ENCODE results near the gene RTN4. TPM values are rescaled to one million over a fixed set of nuclear protein-coding genes. Genes with fewer than 3 reads are reported as not detected.

The RTN4 gene
- total RNA-seq, 2 donors from 2014 or later, result 126 to 161 TPM

- H3K4me1 Mint-ChIP-seq (ENCODE audit: low read depth in 2 of 2), result peaks cover 42 to 46% of the 10 kb centered on the region in 2 donors
- no peak overlapping the region for H3K4me3 Mint-ChIP-seq
- no peaks in the 10 kb centered on the region for H3K27me3 Mint-ChIP-seq
- DNase-seq (ENCODE audit: low spot score) (no peak), ATAC-seq (no peak)
- H3K36me3 Mint-ChIP-seq, result no peaks in the 10 kb centered on the region
- H3K9me3 Mint-ChIP-seq, result no peaks in the 10 kb centered on the region
- H3K27ac Mint-ChIP-seq, result peak overlapping the region; percentile 5 to 79
Observed at GRCh38 chr2:54977149-54977548, 73.1 kb downstream of the RTN4 start.

- no peaks in the 10 kb centered on the region for H3K36me3 Mint-ChIP-seq
- DNase-seq (ENCODE audit: low spot score), result no peak
- peak overlapping the region; percentile 5 to 79 for H3K27ac Mint-ChIP-seq
- H3K4me3 Mint-ChIP-seq, result no peak overlapping the region
- ATAC-seq, result peak in 1 of 2 donors; percentile 50
- H3K9me3 Mint-ChIP-seq, result no peaks in the 10 kb centered on the region
- peaks cover 37 to 50% of the 10 kb centered on the region in 2 donors for H3K4me1 Mint-ChIP-seq (ENCODE audit: low read depth in 2 of 2)
- no peaks in the 10 kb centered on the region for H3K27me3 Mint-ChIP-seq
Observed at GRCh38 chr2:54975598-54976492, 74.4 kb downstream of the RTN4 start.

GRCh38 chr2:54975175-54975574, 75.1 kb downstream of the RTN4 start:
- H3K9me3 Mint-ChIP-seq, result no peaks in the 10 kb centered on the region
- no peaks in the 10 kb centered on the region for H3K36me3 Mint-ChIP-seq
- peaks cover 31 to 46% of the 10 kb centered on the region in 2 donors for H3K4me1 Mint-ChIP-seq (ENCODE audit: low read depth in 2 of 2)
- H3K4me3 Mint-ChIP-seq, result no peak overlapping the region
- H3K27ac Mint-ChIP-seq, result peak overlapping the region in 1 of 2 donors; percentile 79
- DNase-seq (ENCODE audit: low spot score) (no peak), ATAC-seq (no peak)
- no peaks in the 10 kb centered on the region for H3K27me3 Mint-ChIP-seq

GRCh38 chr2:54969940-54970338, 80.3 kb downstream of the RTN4 start:
- no peak for ATAC-seq
- H3K9me3 Mint-ChIP-seq, result peaks cover 3% of the 10 kb centered on the region

GRCh38 chr2:54969295-54969939, 80.8 kb downstream of the RTN4 start:
- Mint-ChIP-seq H3K9me3 (peaks cover 3% of the 10 kb centered on the region), H3K36me3 (no peaks in the 10 kb centered on the region), H3K27ac (peak overlapping the region in 1 of 2 donors; percentile 37), H3K27me3 (no peaks in the 10 kb centered on the region), H3K4me3 (no peak overlapping the region), H3K4me1 (ENCODE audit: low read depth in 2 of 2) (peaks cover 20 to 51% of the 10 kb centered on the region in 2 donors)
- no peak for DNase-seq (ENCODE audit: low spot score)
- ATAC-seq, result peak in 1 of 2 donors; percentile 31

More at GRCh38 chr2:54969940-54970338, 80.3 kb downstream of the RTN4 start:
- Mint-ChIP-seq H3K4me3 (no peak overlapping the region), H3K4me1 (ENCODE audit: low read depth in 2 of 2) (peaks cover 18 to 49% of the 10 kb centered on the region in 2 donors), H3K27ac (peak overlapping the region in 1 of 2 donors; percentile 37), H3K36me3 (no peaks in the 10 kb centered on the region), H3K27me3 (no peaks in the 10 kb centered on the region)
- no peak for DNase-seq (ENCODE audit: low spot score)

- H3K27ac Mint-ChIP-seq, result no peak overlapping the region
- no peak for DNase-seq (ENCODE audit: low spot score)
- no peaks in the 10 kb centered on the region for H3K27me3 Mint-ChIP-seq
- H3K4me3 Mint-ChIP-seq, result no peak overlapping the region
- H3K36me3 Mint-ChIP-seq, result no peaks in the 10 kb centered on the region
- H3K9me3 Mint-ChIP-seq, result peaks cover 3% of the 10 kb centered on the region
- peaks cover 20 to 58% of the 10 kb centered on the region in 2 donors for H3K4me1 Mint-ChIP-seq (ENCODE audit: low read depth in 2 of 2)
- ATAC-seq, result no peak
Observed at GRCh38 chr2:54968561-54969218, 81.6 kb downstream of the RTN4 start.

GRCh38 chr2:54967759-54968365, 82.4 kb downstream of the RTN4 start:
- no peak overlapping the region for H3K27ac Mint-ChIP-seq
- peaks cover 3% of the 10 kb centered on the region for H3K9me3 Mint-ChIP-seq
- peaks cover 20 to 59% of the 10 kb centered on the region in 2 donors for H3K4me1 Mint-ChIP-seq (ENCODE audit: low read depth in 2 of 2)
- ATAC-seq (no peak), DNase-seq (ENCODE audit: low spot score) (no peak)
- H3K4me3 Mint-ChIP-seq, result no peak overlapping the region
- no peaks in the 10 kb centered on the region for H3K36me3 Mint-ChIP-seq
- H3K27me3 Mint-ChIP-seq, result no peaks in the 10 kb centered on the region

GRCh38 chr2:54967269-54967668, 83.0 kb downstream of the RTN4 start:
- Mint-ChIP-seq H3K4me1 (ENCODE audit: low read depth in 2 of 2) (peaks cover 20 to 59% of the 10 kb centered on the region in 2 donors), H3K36me3 (no peaks in the 10 kb centered on the region), H3K27me3 (no peaks in the 10 kb centered on the region), H3K9me3 (peaks cover 3% of the 10 kb centered on the region), H3K27ac (no peak overlapping the region), H3K4me3 (no peak overlapping the region)
- ATAC-seq (no peak), DNase-seq (ENCODE audit: low spot score) (no peak)

GRCh38 chr2:54966837-54967236, 83.4 kb downstream of the RTN4 start:
- no peak for DNase-seq (ENCODE audit: low spot score)
- H3K9me3 Mint-ChIP-seq, result peaks cover 3% of the 10 kb centered on the region
- no peak for ATAC-seq
- H3K27me3 Mint-ChIP-seq, result no peaks in the 10 kb centered on the region
- H3K36me3 Mint-ChIP-seq, result no peaks in the 10 kb centered on the region
- H3K4me3 Mint-ChIP-seq, result no peak overlapping the region
- H3K27ac Mint-ChIP-seq, result peak overlapping the region in 1 of 2 donors; percentile 72
- H3K4me1 Mint-ChIP-seq (ENCODE audit: low read depth in 2 of 2), result peaks cover 20 to 59% of the 10 kb centered on the region in 2 donors

- DNase-seq (ENCODE audit: low spot score), result no peak
- Mint-ChIP-seq H3K4me1 (ENCODE audit: low read depth in 2 of 2) (peaks cover 20 to 54% of the 10 kb centered on the region in 2 donors), H3K9me3 (peaks cover 3% of the 10 kb centered on the region), H3K4me3 (no peak overlapping the region), H3K36me3 (no peaks in the 10 kb centered on the region), H3K27me3 (no peaks in the 10 kb centered on the region), H3K27ac (peak overlapping the region in 1 of 2 donors; percentile 72)
- no peak for ATAC-seq
Observed at GRCh38 chr2:54966165-54966832, 84.0 kb downstream of the RTN4 start.

GRCh38 chr2:54965425-54965824, 84.8 kb downstream of the RTN4 start:
- DNase-seq (ENCODE audit: low spot score) (no peak), ATAC-seq (no peak)
- Mint-ChIP-seq H3K4me1 (ENCODE audit: low read depth in 2 of 2) (peaks cover 20 to 51% of the 10 kb centered on the region in 2 donors), H3K27me3 (no peaks in the 10 kb centered on the region), H3K27ac (peak overlapping the region in 1 of 2 donors; percentile 72), H3K9me3 (peaks cover 3% of the 10 kb centered on the region), H3K4me3 (peak overlapping the region; percentile 18), H3K36me3 (no peaks in the 10 kb centered on the region)

- Mint-ChIP-seq H3K9me3 (peaks cover 3% of the 10 kb centered on the region), H3K36me3 (no peaks in the 10 kb centered on the region), H3K27me3 (no peaks in the 10 kb centered on the region), H3K4me1 (ENCODE audit: low read depth in 2 of 2) (peaks cover 20 to 48% of the 10 kb centered on the region in 2 donors), H3K27ac (peak overlapping the region in 1 of 2 donors; percentile 72), H3K4me3 (peak overlapping the region; percentile 18)
- DNase-seq (ENCODE audit: low spot score) (no peak), ATAC-seq (no peak)
Observed at GRCh38 chr2:54964816-54965215, 85.4 kb downstream of the RTN4 start.

GRCh38 chr2:54964271-54964670, 86.0 kb downstream of the RTN4 start:
- ATAC-seq (no peak), DNase-seq (ENCODE audit: low spot score) (no peak)
- peaks cover 20 to 43% of the 10 kb centered on the region in 2 donors for H3K4me1 Mint-ChIP-seq (ENCODE audit: low read depth in 2 of 2)
- no peak overlapping the region for H3K4me3 Mint-ChIP-seq
- no peaks in the 10 kb centered on the region for H3K27me3 Mint-ChIP-seq
- no peaks in the 10 kb centered on the region for H3K36me3 Mint-ChIP-seq
- peaks cover 3% of the 10 kb centered on the region for H3K9me3 Mint-ChIP-seq
- H3K27ac Mint-ChIP-seq, result peak overlapping the region in 1 of 2 donors; percentile 72
